DND-41 (cell line): ENCODE results near the gene SPRR2D.
"Not testable (repeated sequence)": the region's sequence is repeated elsewhere in the genome, so short reads cannot be mapped to it uniquely, and the experiment has no call there.

Source experiments
- ATAC-seq: fragments of 200-7000 bp; cut with Tn5 transposase; 3 replicates; pipeline ENCODE4 v1.9.1; 2021; ENCODE audit warnings: low read depth; ENCODE audit not compliant: insufficient read depth
- DNase-seq: peaks from one replicate; pipeline ENCODE4 v3.0.0-alpha.2; 2020
- H2AFZ ChIP-seq: 2 replicates; pipeline ENCODE4 v1.6.0; 2012; ENCODE audit warnings: low read depth, low read length
- H3K27ac ChIP-seq: 2 replicates; pipeline ENCODE4 v1.5.1; 2012; ENCODE audit warnings: low read length, inconsistent platforms
- H3K27me3 ChIP-seq: fragments of 200-600 bp; sonication (generic); 2 replicates; pipeline ENCODE4 v1.6.0; 2012; ENCODE audit warnings: low read length, mild to moderate bottlenecking, inconsistent platforms; ENCODE audit not compliant: insufficient read depth, poor library complexity
- H3K36me3 ChIP-seq: 2 replicates; pipeline ENCODE4 v1.5.1; 2012; ENCODE audit warnings: low read length, inconsistent platforms; ENCODE audit not compliant: insufficient read depth
- H3K4me1 ChIP-seq: 2 replicates; pipeline ENCODE4 v1.5.1; 2012; ENCODE audit warnings: mild to moderate bottlenecking, low read length; ENCODE audit not compliant: insufficient read depth
- H3K4me2 ChIP-seq: 2 replicates; pipeline ENCODE4 v1.6.0; 2012; ENCODE audit warnings: mild to moderate bottlenecking, moderate library complexity, low read length, inconsistent platforms; ENCODE audit not compliant: insufficient read depth
- H3K4me3 ChIP-seq, 2 experiments: fragments of 200-600 bp in 1 of 2; shearing (Covaris generic) in 1 of 2; 2 replicates each; pipeline ENCODE4 v1.5.1; 2012 to 2016; ENCODE audit warnings: inconsistent platforms in 2 of 2, low read length in 2 of 2, mild to moderate bottlenecking in 2 of 2, low read depth in 1 of 2, moderate library complexity in 1 of 2
- H3K79me2 ChIP-seq: 2 replicates; pipeline ENCODE4 v1.6.0; 2012; ENCODE audit warnings: low read length, inconsistent platforms; ENCODE audit not compliant: insufficient read depth
- H3K9ac ChIP-seq: 2 replicates; pipeline ENCODE4 v1.6.0; 2012; ENCODE audit warnings: low read depth, mild to moderate bottlenecking, inconsistent platforms, low read length, moderate library complexity
- H3K9me3 ChIP-seq: 2 replicates; pipeline ENCODE4 v1.5.1; 2012; ENCODE audit warnings: low read length, moderate library complexity, mild to moderate bottlenecking, inconsistent platforms; ENCODE audit not compliant: insufficient read depth, severe bottlenecking
- H4K20me1 ChIP-seq: 2 replicates; pipeline ENCODE4 v1.6.0; 2012; ENCODE audit warnings: low read length; ENCODE audit not compliant: insufficient read depth
- EZH2 ChIP-seq: IDR thresholded peaks from 3 replicates; pipeline ENCODE4 v1.6.1; 2012; ENCODE audit warnings: borderline replicate concordance, low read depth, mild to moderate bottlenecking, moderate library complexity, low read length, inconsistent platforms; ENCODE audit not compliant: severe bottlenecking
- TF ChIP-seq, protein P1 (sequence below): IDR thresholded peaks from 2 replicates; pipeline ENCODE4 v1.5.1; 2012; ENCODE audit warnings: borderline replicate concordance, low read length, moderate library complexity, mild to moderate bottlenecking; ENCODE audit not compliant: poor library complexity, severe bottlenecking; ENCODE audit errors: extremely low read depth

SPRR2D gene

DNA sequence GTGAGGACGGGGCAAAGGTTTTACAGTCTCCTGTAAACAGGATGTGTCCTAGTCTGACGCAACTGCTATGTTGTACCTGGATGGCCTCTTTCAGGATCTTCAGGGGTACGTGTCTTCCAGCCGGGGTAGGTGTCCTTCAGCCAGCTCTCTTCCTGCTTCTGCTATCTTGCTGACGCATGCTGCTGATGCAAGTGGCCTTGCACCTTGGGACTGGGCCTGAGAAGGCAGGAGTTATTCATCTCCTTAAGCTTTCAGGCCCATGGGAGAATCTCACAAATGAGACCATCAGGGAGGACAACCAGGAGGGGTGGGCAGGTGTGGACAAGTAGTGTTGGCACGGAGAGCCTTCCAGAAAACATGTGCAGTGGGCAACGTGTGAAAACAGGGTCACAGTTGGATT lies 17.8 kb downstream of the SPRR2D start:
- H3K9ac ChIP-seq = no peak overlapping the region
- no peaks in the 10 kb centered on the region for H4K20me1 ChIP-seq
- no peak overlapping the region for H2AFZ ChIP-seq
- peaks cover 9% of the 10 kb centered on the region for H3K27me3 ChIP-seq
- no peak overlapping the region for H3K27ac ChIP-seq
- TF ChIP-seq, protein P1, sequence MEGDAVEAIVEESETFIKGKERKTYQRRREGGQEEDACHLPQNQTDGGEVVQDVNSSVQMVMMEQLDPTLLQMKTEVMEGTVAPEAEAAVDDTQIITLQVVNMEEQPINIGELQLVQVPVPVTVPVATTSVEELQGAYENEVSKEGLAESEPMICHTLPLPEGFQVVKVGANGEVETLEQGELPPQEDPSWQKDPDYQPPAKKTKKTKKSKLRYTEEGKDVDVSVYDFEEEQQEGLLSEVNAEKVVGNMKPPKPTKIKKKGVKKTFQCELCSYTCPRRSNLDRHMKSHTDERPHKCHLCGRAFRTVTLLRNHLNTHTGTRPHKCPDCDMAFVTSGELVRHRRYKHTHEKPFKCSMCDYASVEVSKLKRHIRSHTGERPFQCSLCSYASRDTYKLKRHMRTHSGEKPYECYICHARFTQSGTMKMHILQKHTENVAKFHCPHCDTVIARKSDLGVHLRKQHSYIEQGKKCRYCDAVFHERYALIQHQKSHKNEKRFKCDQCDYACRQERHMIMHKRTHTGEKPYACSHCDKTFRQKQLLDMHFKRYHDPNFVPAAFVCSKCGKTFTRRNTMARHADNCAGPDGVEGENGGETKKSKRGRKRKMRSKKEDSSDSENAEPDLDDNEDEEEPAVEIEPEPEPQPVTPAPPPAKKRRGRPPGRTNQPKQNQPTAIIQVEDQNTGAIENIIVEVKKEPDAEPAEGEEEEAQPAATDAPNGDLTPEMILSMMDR = no peak
- TF ChIP-seq EZH2 = no peak
- no peak overlapping the region for H3K4me2 ChIP-seq
- no peaks in the 10 kb centered on the region for H3K4me1 ChIP-seq
- H3K4me3 ChIP-seq = no peak overlapping the region
- H3K36me3 ChIP-seq = no peaks in the 10 kb centered on the region
- H3K9me3 ChIP-seq = no peaks in the 10 kb centered on the region
- ATAC-seq = no peak
- no peak for DNase-seq
- no peaks in the 10 kb centered on the region for H3K79me2 ChIP-seq

DNA sequence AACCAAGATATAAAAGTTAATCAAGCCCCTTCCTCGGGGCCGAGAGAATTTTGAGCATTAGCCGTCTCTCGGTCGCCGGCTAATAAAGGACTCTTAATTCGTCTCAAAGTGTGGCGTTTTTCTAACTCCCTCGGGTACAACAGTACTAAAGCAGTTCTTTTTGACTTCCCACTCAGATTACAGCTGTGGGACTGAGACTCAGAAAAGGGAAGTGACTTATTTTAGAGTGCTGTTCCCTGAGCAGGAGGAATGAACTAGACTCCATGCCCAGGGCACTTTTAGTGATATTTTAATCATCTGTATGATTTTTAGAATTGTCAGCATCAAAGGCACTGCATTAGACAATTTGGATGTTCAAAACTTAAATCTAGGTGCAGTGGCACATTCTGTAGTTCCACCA lies 18.6 kb downstream of the SPRR2D start:
- not testable (repeated sequence) for H3K9me3 ChIP-seq, H3K9ac ChIP-seq, DNase-seq, ATAC-seq, H3K4me1 ChIP-seq, H3K27ac ChIP-seq, H3K36me3 ChIP-seq, H2AFZ ChIP-seq, H3K79me2 ChIP-seq, H3K4me3 ChIP-seq, H3K4me2 ChIP-seq, H4K20me1 ChIP-seq, H3K27me3 ChIP-seq

DNA sequence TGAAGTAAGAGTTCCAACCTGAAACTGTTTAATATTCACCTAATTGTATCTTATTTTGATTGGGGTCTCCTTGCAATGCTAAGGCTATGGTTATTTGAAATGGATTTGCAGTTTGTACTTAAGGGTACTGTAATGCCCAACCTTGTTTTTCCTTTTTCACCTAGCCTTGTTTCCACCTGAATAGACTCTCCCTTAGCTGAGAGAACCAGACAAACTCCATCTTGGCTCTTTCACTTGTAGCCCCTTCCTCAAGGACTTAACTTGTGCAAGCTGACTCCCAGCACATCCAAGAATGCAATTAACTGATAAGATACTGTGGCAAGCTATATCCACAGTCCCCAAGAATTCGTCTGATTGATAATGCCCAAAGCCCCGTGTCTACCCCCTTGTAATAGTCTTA lies 19.1 kb downstream of the SPRR2D start:
- H3K27ac ChIP-seq, H3K9ac ChIP-seq: not testable (repeated sequence)

GRCh38 chr1:153011235-153011758 lies 29.6 kb downstream of the SPRR2D start:
- H3K4me1 ChIP-seq, H3K79me2 ChIP-seq, H3K27ac ChIP-seq, H3K4me3 ChIP-seq, H2AFZ ChIP-seq, H3K36me3 ChIP-seq, H3K9ac ChIP-seq, H3K4me2 ChIP-seq, H3K27me3 ChIP-seq, H4K20me1 ChIP-seq, DNase-seq, H3K9me3 ChIP-seq, ATAC-seq: not testable (repeated sequence)

More for the DNA sequence above, 19.1 kb downstream of the SPRR2D start:
- H3K9me3 ChIP-seq, DNase-seq, ATAC-seq, H3K36me3 ChIP-seq, H3K4me2 ChIP-seq, H4K20me1 ChIP-seq, H3K79me2 ChIP-seq, H2AFZ ChIP-seq, H3K27me3 ChIP-seq, H3K4me1 ChIP-seq, H3K4me3 ChIP-seq: not testable (repeated sequence)

DNA sequence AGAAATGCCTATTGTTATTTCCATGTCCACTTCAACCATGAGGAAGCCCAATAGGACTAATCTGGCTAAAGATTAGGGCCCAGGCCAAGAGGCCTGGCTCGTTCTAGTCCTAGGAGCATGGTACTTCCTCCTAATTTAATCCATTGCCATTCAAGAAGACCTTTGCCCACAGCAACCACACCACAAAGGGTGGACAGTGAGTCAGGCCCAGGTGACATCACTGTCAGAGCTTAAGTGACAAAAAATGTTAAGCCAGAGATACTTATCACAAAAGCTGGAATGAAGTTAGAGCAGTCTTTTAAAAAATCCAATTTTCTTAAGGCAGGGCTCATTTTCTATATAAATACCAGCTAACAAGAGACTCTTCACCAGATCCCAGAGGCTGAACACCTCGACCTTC lies 39.5 kb downstream of the SPRR2D start, which contains the start of gene SPRR3:
TSS of gene SPRR3 (plus strand) at position 368 of the 400 bp plus-strand sequence. CDS start 1,272 bp downstream, outside the sequence.
- Histone ChIP-seq H2AFZ (no peak within 1 kb of the TSS), H4K20me1 (no peaks in the 10 kb centered on the region), H3K4me3 (no peak within 1 kb of the TSS), H3K36me3 (no peaks in the 10 kb centered on the region), H3K9me3 (no peaks in the 10 kb centered on the region), H3K9ac (no peak within 1 kb of the TSS), H3K4me2 (no peak within 1 kb of the TSS), H3K79me2 (no peaks in the 10 kb centered on the region), H3K27me3 (peaks cover 15% of the 10 kb centered on the region), H3K27ac (no peak within 1 kb of the TSS), H3K4me1 (no peaks in the 10 kb centered on the region)
- no peak for DNase-seq
- TF ChIP-seq, protein P1 = no peak
- no peak for TF ChIP-seq EZH2
- ATAC-seq = no peak
